Activated gamma-delta T cell treated with anti-CD3 and anti-CD28 coated beads, Interleukin-2, amount 50 U/mL, for 16 hours (primary cell): ENCODE data around the gene ITGA2B.
"Not testable (repeated sequence)": the region's sequence is repeated elsewhere in the genome, so short reads cannot be mapped to it uniquely, and the experiment has no call there.

ENCODE experiments used
- DNase-seq: peaks from one replicate; pipeline ENCODE4 v3.0.0-alpha.2; 2020; ENCODE audit warnings: low read depth

ITGA2B gene

GRCh38 chr17:44368391-44369243 lies 20.8 kb downstream of the ITGA2B start:
- not testable (repeated sequence) for DNase-seq

GRCh38 chr17:44367231-44367979 lies 22.0 kb downstream of the ITGA2B start:
- DNase-seq, result no peak

- DNase-seq, result not testable (repeated sequence)
Observed at GRCh38 chr17:44365051-44365450, 24.4 kb downstream of the ITGA2B start.

GRCh38 chr17:44363613-44364159 lies 25.8 kb downstream of the ITGA2B start, which contains the start of gene FAM171A2:
Gene FAM171A2 (minus strand): TSS chr17:44363853. CDS start chr17:44363714, 139 bp downstream.
- peak; percentile 43 for DNase-seq

- DNase-seq, result no peak
Observed at GRCh38 chr17:44362949-44363612, 26.4 kb downstream of the ITGA2B start.

GRCh38 chr17:44362459-44362948 lies 26.9 kb downstream of the ITGA2B start:
- DNase-seq, result no peak

- no peak for DNase-seq
Observed at GRCh38 chr17:44361292-44362260, 27.9 kb downstream of the ITGA2B start.

- no peak for DNase-seq
Observed at GRCh38 chr17:44360826-44361225, 28.6 kb downstream of the ITGA2B start.

- DNase-seq, result no peak
Observed at GRCh38 chr17:44360144-44360533, 29.3 kb downstream of the ITGA2B start.

GRCh38 chr17:44359458-44360143 lies 29.8 kb downstream of the ITGA2B start:
- no peak for DNase-seq

- no peak for DNase-seq
Observed at GRCh38 chr17:44359006-44359405, 30.4 kb downstream of the ITGA2B start.

- DNase-seq, result no peak
Observed at GRCh38 chr17:44358066-44358465, 31.4 kb downstream of the ITGA2B start.

- DNase-seq, result no peak
Observed at GRCh38 chr17:44356241-44356640, 33.2 kb downstream of the ITGA2B start.

GRCh38 chr17:44355642-44356099 lies 33.8 kb downstream of the ITGA2B start:
- no peak for DNase-seq

- DNase-seq, result peak; percentile 52
Observed at GRCh38 chr17:44354582-44355561, 34.6 kb downstream of the ITGA2B start.

GRCh38 chr17:44353672-44354331 lies 35.6 kb downstream of the ITGA2B start:
- DNase-seq, result no peak

- no peak for DNase-seq
Observed at GRCh38 chr17:44352828-44353671, 36.4 kb downstream of the ITGA2B start.
